Endothelial cell (in vitro differentiated cells): ENCODE data around the gene DOCK10. TPM values are rescaled to one million over a fixed set of nuclear protein-coding genes. Genes with fewer than 3 reads are reported as not detected.

ENCODE experiments used
- DNase-seq: peaks from one replicate; pipeline ENCODE4 v3.0.0; 2021; ENCODE audit warnings: low spot score
- H3K27ac Mint-ChIP-seq: one replicate; pipeline ENCODE4 v1.8.0; 2021; ENCODE audit warnings: mixed read lengths, inconsistent platforms; ENCODE audit not compliant: unreplicated experiment
- H3K27me3 Mint-ChIP-seq: one replicate; pipeline ENCODE4 v1.8.0; 2021; ENCODE audit warnings: mild to moderate bottlenecking, moderate library complexity, mixed read lengths, inconsistent platforms; ENCODE audit not compliant: unreplicated experiment
- H3K36me3 Mint-ChIP-seq: one replicate; pipeline ENCODE4 v1.8.0; 2021; ENCODE audit warnings: mild to moderate bottlenecking, low read depth, mixed read lengths, inconsistent platforms; ENCODE audit not compliant: unreplicated experiment
- H3K4me1 Mint-ChIP-seq: one replicate; pipeline ENCODE4 v1.8.0; 2021; ENCODE audit warnings: mild to moderate bottlenecking, mixed read lengths, inconsistent platforms; ENCODE audit not compliant: unreplicated experiment
- H3K4me3 Mint-ChIP-seq: one replicate; pipeline ENCODE4 v1.8.0; 2021; ENCODE audit warnings: mild to moderate bottlenecking, mixed read lengths, inconsistent platforms; ENCODE audit not compliant: unreplicated experiment
- H3K9me3 Mint-ChIP-seq: one replicate; pipeline ENCODE4 v1.8.0; 2021; ENCODE audit warnings: mixed read lengths, inconsistent platforms; ENCODE audit not compliant: unreplicated experiment
- CTCF ChIP-seq: fragments of 200-600 bp; sonication (generic); IDR thresholded peaks from one replicate; pipeline ENCODE4 v1.5.0; 2021; ENCODE audit warnings: antibody characterized with exemption; ENCODE audit not compliant: unreplicated experiment
- total RNA-seq: library from RNA; stranded (reverse); fragmentation: NEBNext Ultra II Directional; extraction: Animal tissue kit (Norgen Biotek cat#: 25700); gene quantifications from one replicate; pipeline ENCODE4 v1.2.1, GENCODE V29; 2021; ENCODE audit not compliant: unreplicated experiment

Gene DOCK10
- total RNA-seq, 1 donor from 2014 or later, result 7.6 TPM

- Mint-ChIP-seq H3K36me3 (no peaks in the 10 kb centered on the region), H3K4me3 (no peak overlapping the region), H3K27ac (no peak overlapping the region), H3K4me1 (no peaks in the 10 kb centered on the region), H3K9me3 (no peaks in the 10 kb centered on the region), H3K27me3 (no peaks in the 10 kb centered on the region)
- no peak for TF ChIP-seq CTCF
- no peak for DNase-seq
Observed at GRCh38 chr2:224915136-224915535, 127.1 kb downstream of the DOCK10 start.

- DNase-seq, result no peak
- Mint-ChIP-seq H3K27ac (no peak overlapping the region), H3K36me3 (no peaks in the 10 kb centered on the region), H3K4me3 (no peak overlapping the region), H3K9me3 (no peaks in the 10 kb centered on the region), H3K4me1 (no peaks in the 10 kb centered on the region), H3K27me3 (no peaks in the 10 kb centered on the region)
- TF ChIP-seq CTCF, result no peak
Observed at GRCh38 chr2:224910574-224910925, 131.7 kb downstream of the DOCK10 start.

- Mint-ChIP-seq H3K27ac (no peak overlapping the region), H3K4me1 (no peaks in the 10 kb centered on the region), H3K4me3 (no peak overlapping the region), H3K9me3 (no peaks in the 10 kb centered on the region), H3K27me3 (no peaks in the 10 kb centered on the region), H3K36me3 (no peaks in the 10 kb centered on the region)
- DNase-seq, result no peak
- no peak for TF ChIP-seq CTCF
Observed at GRCh38 chr2:224909885-224910573, 132.2 kb downstream of the DOCK10 start.

- H3K27me3 Mint-ChIP-seq, result no peaks in the 10 kb centered on the region
- no peaks in the 10 kb centered on the region for H3K9me3 Mint-ChIP-seq
- H3K36me3 Mint-ChIP-seq, result no peaks in the 10 kb centered on the region
- no peak for DNase-seq
- no peak overlapping the region for H3K27ac Mint-ChIP-seq
- H3K4me1 Mint-ChIP-seq, result no peaks in the 10 kb centered on the region
- TF ChIP-seq CTCF, result no peak
- no peak overlapping the region for H3K4me3 Mint-ChIP-seq
Observed at GRCh38 chr2:224908818-224909217, 133.4 kb downstream of the DOCK10 start.

- Mint-ChIP-seq H3K9me3 (no peaks in the 10 kb centered on the region), H3K36me3 (no peaks in the 10 kb centered on the region), H3K4me1 (no peaks in the 10 kb centered on the region), H3K27ac (no peak overlapping the region), H3K4me3 (no peak overlapping the region), H3K27me3 (no peaks in the 10 kb centered on the region)
- no peak for TF ChIP-seq CTCF
- DNase-seq, result no peak
Observed at GRCh38 chr2:224904381-224904780, 137.9 kb downstream of the DOCK10 start.
